A673 (cell line): ENCODE data around the gene SLC5A1. TPM values are rescaled to one million over a fixed set of nuclear protein-coding genes. Genes with fewer than 3 reads are reported as not detected.

ENCODE experiments used
- BruUV-seq: library from RNA; stranded (reverse); fragments of 400-500 nt; replicated peaks from 2 replicates; lab custom pipeline; 2021; lab: Mats Ljungman, UMichigan
- CTCF ChIA-PET: fragments of 300-600 bp; sonication (Branson Sonifier 250); formaldehyde crosslinking; loops from one replicate; lab custom pipeline; 2022; ENCODE audit warnings: antibody characterized with exemption; lab: Charles Lee
- POLR2A ChIA-PET: fragments of 300-600 bp; sonication (Branson Sonifier 250); formaldehyde crosslinking; loops from one replicate; lab custom pipeline; 2022; ENCODE audit warnings: antibody characterized with exemption; ENCODE audit not compliant: low non-redundant PET; lab: Charles Lee
- DNase-seq: peaks from one replicate; pipeline ENCODE4 v3.0.0-alpha.2; 2015; ENCODE audit warnings: low spot score
- H3K27ac ChIP-seq: fragments of 200-600 bp; sonication (generic); 2 replicates; pipeline ENCODE4 v1.5.1; 2016; ENCODE audit warnings: mixed run types, low read depth, mild to moderate bottlenecking, mixed read lengths, antibody characterized with exemption, low read length; ENCODE audit not compliant: poor library complexity, severe bottlenecking
- H3K27me3 ChIP-seq: fragments of 200-600 bp; sonication (generic); replicated peaks from 2 replicates; pipeline ENCODE4 v1.6.1; 2017; ENCODE audit warnings: mixed run types, low read depth, mild to moderate bottlenecking, mixed read lengths, antibody characterized with exemption, low read length; ENCODE audit not compliant: insufficient read depth, poor library complexity
- H3K36me3 ChIP-seq: fragments of 200-600 bp; sonication (generic); 2 replicates; pipeline ENCODE4 v1.6.1; 2016; ENCODE audit warnings: mixed run types, mild to moderate bottlenecking, mixed read lengths, antibody characterized with exemption, low read length; ENCODE audit not compliant: insufficient read depth, poor library complexity, severe bottlenecking
- H3K4me1 ChIP-seq: fragments of 200-600 bp; sonication (generic); 2 replicates; pipeline ENCODE4 v1.6.1; 2017; ENCODE audit warnings: mixed run types, mild to moderate bottlenecking, mixed read lengths, antibody characterized with exemption, low read length; ENCODE audit not compliant: insufficient read depth, poor library complexity, severe bottlenecking
- H3K4me3 ChIP-seq: fragments of 200-600 bp; sonication (generic); 2 replicates; pipeline ENCODE4 v1.5.1; 2016; ENCODE audit warnings: low read depth, mixed run types, mild to moderate bottlenecking, mixed read lengths, low read length; ENCODE audit not compliant: poor library complexity, severe bottlenecking
- H3K9me3 ChIP-seq: fragments of 200-600 bp; sonication (generic); 2 replicates; pipeline ENCODE4 v1.6.1; 2016; ENCODE audit warnings: mixed run types, low read depth, mild to moderate bottlenecking, mixed read lengths, antibody characterized with exemption, low read length; ENCODE audit not compliant: poor library complexity, severe bottlenecking
- CTCF ChIP-seq: fragments of 300-800, 200-600 bp; sonication (generic); conservative IDR thresholded peaks from 2 replicates; pipeline ENCODE4 v1.5.1; 2017; ENCODE audit warnings: low read depth, mild to moderate bottlenecking, antibody characterized with exemption, low read length, moderate library complexity, mixed read lengths
- EZH2 ChIP-seq: fragments of 200-600 bp; sonication (generic); IDR thresholded peaks from 2 replicates; pipeline ENCODE4 v1.6.1; 2017; ENCODE audit warnings: borderline replicate concordance, low read depth, mild to moderate bottlenecking, mixed read lengths, antibody characterized with exemption, low read length; ENCODE audit not compliant: poor library complexity, severe bottlenecking
- intact Hi-C: fragments of 100-400 bp; cut with micrococcal nuclease; formaldehyde crosslinking; loops from one replicate; pipeline ENCODE4 v1.10.0; 2022; ENCODE audit not compliant: unreplicated experiment
- total RNA-seq: library from RNA; stranded (reverse); gene quantifications from 2 replicates; pipeline ENCODE4 v1.2.3, GENCODE V29; 2021

SLC5A1 gene
- total RNA-seq, 1 experiment from 2014 or later = not detected

DNA sequence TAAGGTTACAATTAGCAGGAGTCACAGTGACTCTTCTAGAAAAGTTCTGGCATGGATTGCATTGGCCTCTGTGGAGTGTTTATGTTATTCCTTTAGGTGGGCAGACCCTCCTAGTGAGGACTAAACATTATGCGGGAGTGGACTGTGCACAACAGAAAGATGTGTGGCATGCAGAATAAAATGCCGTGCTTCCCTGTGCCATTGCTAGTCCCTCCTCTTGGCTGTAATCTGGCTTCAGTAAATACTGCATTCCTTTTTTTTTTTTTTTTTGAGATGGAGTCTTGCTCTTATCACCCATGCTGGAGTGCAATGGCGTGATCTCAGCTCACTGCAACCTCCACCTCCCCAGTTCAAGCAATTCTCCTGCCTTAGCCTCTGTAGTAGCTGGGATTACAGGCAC, 45.0 kb downstream of the SLC5A1 start:
- Histone ChIP-seq H3K9me3 (no peaks in the 10 kb centered on the region), H3K27me3 (peaks cover 19% of the 10 kb centered on the region), H3K36me3 (no peaks in the 10 kb centered on the region), H3K4me1 (no peaks in the 10 kb centered on the region), H3K27ac (no peak overlapping the region), H3K4me3 (no peak overlapping the region)
- POLR2A ChIA-PET = interaction anchor here (0.7 kb wide), 1 partner anchor 9 kb away, joined by 11 read pairs; no protein-coding TSS in a partner anchor
- no TSS peak for BruUV-seq
- DNase-seq = no peak
- TF ChIP-seq CTCF (no peak), EZH2 (no peak)
- CTCF ChIA-PET = no interaction called here
- intact Hi-C loops = no loop called here

- H3K36me3 ChIP-seq = no peaks in the 10 kb centered on the region
- BruUV-seq = no TSS peak
- H3K27me3 ChIP-seq = peaks cover 39% of the 10 kb centered on the region
- no peak overlapping the region for H3K27ac ChIP-seq
- no peak for DNase-seq
- TF ChIP-seq EZH2 (no peak), CTCF (no peak)
- no peak overlapping the region for H3K4me3 ChIP-seq
- intact Hi-C loops = no loop called here
- no peaks in the 10 kb centered on the region for H3K4me1 ChIP-seq
- ChIA-PET POLR2A (interaction anchor here (0.6 kb wide), 1 partner anchor 9 kb away, joined by 11 read pairs; no protein-coding TSS in a partner anchor), CTCF (no interaction called here)
- no peaks in the 10 kb centered on the region for H3K9me3 ChIP-seq
These were observed 54.0 kb downstream of the SLC5A1 start for GRCh38 chr22:32097018-32097417.

DNA sequence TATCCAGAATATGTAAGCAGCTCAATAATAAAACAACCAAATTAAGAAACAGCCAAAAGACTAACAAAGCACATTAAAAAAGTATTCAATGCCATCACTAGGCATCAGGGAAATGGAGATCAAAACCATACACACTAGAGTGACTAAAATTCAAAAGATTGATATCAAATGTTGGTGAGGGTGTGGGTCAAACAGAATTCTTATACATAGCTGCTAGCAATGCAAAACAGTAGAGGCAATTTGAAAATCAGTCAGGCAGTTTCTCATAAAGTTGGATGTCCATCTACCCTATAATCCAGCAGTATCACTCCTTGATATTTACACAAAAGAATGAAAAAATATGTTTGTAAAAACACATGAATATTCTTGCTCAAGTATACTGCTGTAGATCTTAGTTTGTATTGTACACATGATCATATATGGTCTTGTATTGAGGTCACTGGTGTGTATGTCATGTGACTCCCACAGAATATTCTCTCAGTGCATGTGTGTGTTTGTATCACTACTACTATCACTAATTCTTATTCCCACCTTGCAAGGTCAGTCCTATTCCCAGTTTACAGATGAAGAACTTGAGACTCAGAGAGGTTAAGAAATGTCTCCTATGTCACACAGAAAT, 54.9 kb downstream of the SLC5A1 start:
- Histone ChIP-seq H3K4me1 (no peaks in the 10 kb centered on the region), H3K4me3 (no peak overlapping the region), H3K27ac (no peak overlapping the region), H3K9me3 (no peaks in the 10 kb centered on the region), H3K27me3 (peaks cover 36% of the 10 kb centered on the region), H3K36me3 (no peaks in the 10 kb centered on the region)
- BruUV-seq = no TSS peak
- no peak for TF ChIP-seq EZH2
- TF ChIP-seq CTCF = no peak
- DNase-seq = no peak
- ChIA-PET CTCF (no interaction called here), POLR2A (interaction anchor here (0.6 kb wide), 1 partner anchor 10 kb away, joined by 11 read pairs; no protein-coding TSS in a partner anchor)
- intact Hi-C loops = no loop called here
